ENCODE results near the gene TNNI3K.

TNNI3K gene

GRCh38 chr1:74396462-74396861, 161.3 kb downstream of the TNNI3K start:
- DNase-seq: no peak

GRCh38 chr1:74396933-74397332, 161.7 kb downstream of the TNNI3K start:
- no peak for DNase-seq

GRCh38 chr1:74399249-74399648, 164.1 kb downstream of the TNNI3K start:
- DNase-seq: no peak

- DNase-seq: no peak
Observed at GRCh38 chr1:74402873-74403272, 167.7 kb downstream of the TNNI3K start.

GRCh38 chr1:74403606-74404005, 168.4 kb downstream of the TNNI3K start:
- DNase-seq: no peak

- no peak for DNase-seq
Observed at GRCh38 chr1:74406759-74407158, 171.6 kb downstream of the TNNI3K start.

GRCh38 chr1:74407902-74408301, 172.7 kb downstream of the TNNI3K start:
- DNase-seq: no peak

GRCh38 chr1:74412244-74412643, 177.1 kb downstream of the TNNI3K start:
- no peak for DNase-seq

- DNase-seq: no peak
Observed at GRCh38 chr1:74415935-74416334, 180.7 kb downstream of the TNNI3K start.

- no peak for DNase-seq
Observed at GRCh38 chr1:74419611-74420010, 184.4 kb downstream of the TNNI3K start.

- no peak for DNase-seq
Observed at GRCh38 chr1:74420467-74420866, 185.3 kb downstream of the TNNI3K start.

GRCh38 chr1:74422421-74423292, 187.5 kb downstream of the TNNI3K start:
- no peak for DNase-seq

GRCh38 chr1:74423471-74423870, 188.3 kb downstream of the TNNI3K start:
- no peak for DNase-seq

GRCh38 chr1:74425676-74426075, 190.5 kb downstream of the TNNI3K start:
- DNase-seq: no peak

GRCh38 chr1:74426208-74426937, 191.2 kb downstream of the TNNI3K start:
- no peak for DNase-seq

GRCh38 chr1:74427681-74428080, 192.5 kb downstream of the TNNI3K start:
- no peak for DNase-seq

GRCh38 chr1:74429580-74429979, 194.4 kb downstream of the TNNI3K start:
- no peak for DNase-seq

- DNase-seq: no peak
Observed at GRCh38 chr1:74430342-74430934, 195.3 kb downstream of the TNNI3K start.

GRCh38 chr1:74431531-74431930, 196.3 kb downstream of the TNNI3K start:
- no peak for DNase-seq

GRCh38 chr1:74432325-74432724, 197.1 kb downstream of the TNNI3K start:
- no peak for DNase-seq

- DNase-seq: no peak
Observed at GRCh38 chr1:74434321-74434720, 199.1 kb downstream of the TNNI3K start.

- no peak for DNase-seq
Observed at GRCh38 chr1:74436078-74436477, 200.9 kb downstream of the TNNI3K start.

GRCh38 chr1:74437035-74437434, 201.8 kb downstream of the TNNI3K start:
- no peak for DNase-seq

- no peak for DNase-seq
Observed at GRCh38 chr1:74452035-74452434, 216.8 kb downstream of the TNNI3K start.
